HG02870 (cell line): ENCODE results near the gene ZCCHC14.

Source experiments
- ATAC-seq: cut with Tn5 transposase; IDR thresholded peaks from one replicate; pipeline ENCODE4 v1.9.1; 2021; ENCODE audit warnings: mild to moderate bottlenecking, moderate library complexity; ENCODE audit not compliant: unreplicated experiment

Gene ZCCHC14

DNA sequence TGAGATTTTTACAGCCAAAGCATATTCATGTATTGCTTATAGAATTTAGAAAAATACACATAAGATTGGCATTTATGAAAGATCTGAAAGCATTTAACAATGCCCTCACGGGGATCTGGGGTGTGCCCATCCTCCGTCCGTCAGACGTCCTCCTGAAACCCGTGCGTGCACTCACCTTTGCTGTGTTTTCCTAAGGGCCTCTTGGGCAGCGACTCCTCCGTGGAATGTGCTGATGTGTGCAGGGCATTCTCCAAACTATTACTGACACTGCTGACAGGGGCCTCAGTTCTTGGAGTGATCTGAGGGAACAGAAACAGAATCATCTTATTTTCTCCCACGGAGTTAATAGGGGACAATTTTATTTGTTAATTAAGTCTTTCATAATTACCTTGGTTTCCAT is 33.0 kb downstream of the ZCCHC14 start:
- ATAC-seq = no peak

DNA sequence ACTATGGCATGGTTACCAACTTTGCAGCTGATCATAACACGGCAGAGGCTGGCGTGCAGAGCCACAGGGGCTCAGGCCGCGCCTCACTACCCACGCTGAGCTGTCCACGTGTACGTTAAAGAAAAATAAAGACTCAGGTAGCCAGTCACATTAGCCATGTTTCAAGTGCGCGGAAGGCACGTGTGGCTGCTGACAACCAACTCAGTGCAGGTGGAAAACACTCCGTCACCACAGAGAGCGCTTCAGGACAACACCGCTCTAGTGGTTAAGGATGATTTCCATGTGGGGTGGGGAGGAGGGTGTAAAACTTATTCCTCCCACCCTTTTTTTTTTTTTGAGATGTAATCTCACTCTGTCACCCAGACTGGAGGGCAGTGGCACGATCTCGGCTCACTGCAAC is 33.8 kb downstream of the ZCCHC14 start:
- ATAC-seq = no peak

DNA sequence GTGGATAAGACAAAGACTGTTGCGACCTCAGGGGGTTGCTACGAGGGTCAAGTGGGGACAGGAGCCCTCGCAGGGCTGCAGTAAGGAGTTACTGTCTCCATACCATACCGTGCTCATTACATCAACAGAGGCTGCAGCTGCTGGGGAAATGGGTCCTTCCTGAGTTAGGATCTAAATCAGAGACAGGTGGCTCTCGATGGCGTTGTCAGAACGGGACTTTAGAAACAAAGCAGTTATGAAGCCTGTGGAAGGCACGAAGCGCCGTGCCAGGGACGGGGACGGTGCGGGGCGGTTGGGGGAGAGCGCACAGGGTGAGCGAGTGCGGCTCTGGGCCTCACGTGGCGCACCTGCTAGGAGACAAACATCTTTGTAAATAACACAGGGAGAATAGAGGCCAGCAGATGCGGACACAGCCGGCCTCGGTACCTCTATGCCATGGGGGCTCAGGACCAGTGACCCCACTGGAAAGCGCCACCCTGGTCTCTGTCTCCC is 34.4 kb downstream of the ZCCHC14 start:
- no peak for ATAC-seq

DNA sequence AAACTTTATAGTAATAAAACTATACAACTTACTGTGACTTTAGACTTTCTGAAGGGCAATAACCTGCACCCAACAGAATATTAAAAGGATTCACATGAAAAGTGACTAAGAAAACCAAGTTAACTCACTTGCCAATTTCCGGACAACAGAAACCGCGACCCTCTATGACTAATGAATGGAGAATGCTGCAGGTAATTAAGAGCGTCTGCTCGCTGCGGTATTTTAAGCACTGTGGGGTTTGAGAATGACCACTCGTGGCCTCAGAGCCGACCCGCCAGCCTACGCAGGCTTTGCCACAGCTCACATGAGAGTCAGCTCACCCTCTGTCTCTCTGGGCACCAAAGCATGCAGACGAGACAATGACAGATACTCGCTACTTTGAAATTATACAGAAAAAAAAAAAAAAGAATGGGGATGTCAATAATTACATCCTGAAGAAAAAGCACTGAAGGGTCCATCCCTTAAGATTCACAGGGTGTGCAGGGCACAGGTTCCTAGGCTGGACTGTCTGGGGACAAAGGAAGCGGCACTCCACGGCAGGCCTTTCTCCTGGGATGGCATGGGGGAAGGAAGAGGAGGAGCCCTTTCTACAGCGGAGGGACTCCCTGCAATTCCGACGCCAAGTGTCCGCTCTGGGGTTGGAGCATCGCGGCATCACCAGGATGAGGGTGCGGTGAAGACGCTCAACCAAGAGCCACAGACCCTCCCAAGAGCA is 35.0 kb downstream of the ZCCHC14 start:
- no peak for ATAC-seq

DNA sequence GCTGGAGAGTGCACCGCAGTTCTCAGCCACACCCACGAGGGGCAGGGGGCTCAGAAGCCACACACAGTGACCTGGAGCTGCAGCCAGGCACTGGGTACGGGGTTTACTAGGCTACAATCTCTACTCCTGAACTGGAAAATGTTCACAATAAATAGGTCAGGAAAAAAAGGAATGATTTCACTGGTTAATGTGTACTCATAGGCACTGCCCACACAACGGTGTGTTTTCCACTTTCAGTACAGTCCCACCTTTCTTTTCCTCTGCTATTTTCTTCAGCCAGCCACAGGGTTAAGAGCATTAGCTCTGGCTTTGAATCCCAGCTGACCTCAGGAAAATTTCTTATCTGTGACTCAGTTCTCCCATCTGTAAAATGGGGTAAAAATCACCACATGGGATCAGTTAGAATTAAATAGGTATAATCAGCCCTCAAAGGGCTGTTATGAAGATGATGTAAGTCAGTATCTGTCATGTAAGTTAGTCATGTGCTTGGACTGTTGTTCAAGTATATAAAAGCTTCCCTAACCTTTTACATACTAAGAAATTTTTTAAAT is 35.7 kb downstream of the ZCCHC14 start:
- no peak for ATAC-seq

DNA sequence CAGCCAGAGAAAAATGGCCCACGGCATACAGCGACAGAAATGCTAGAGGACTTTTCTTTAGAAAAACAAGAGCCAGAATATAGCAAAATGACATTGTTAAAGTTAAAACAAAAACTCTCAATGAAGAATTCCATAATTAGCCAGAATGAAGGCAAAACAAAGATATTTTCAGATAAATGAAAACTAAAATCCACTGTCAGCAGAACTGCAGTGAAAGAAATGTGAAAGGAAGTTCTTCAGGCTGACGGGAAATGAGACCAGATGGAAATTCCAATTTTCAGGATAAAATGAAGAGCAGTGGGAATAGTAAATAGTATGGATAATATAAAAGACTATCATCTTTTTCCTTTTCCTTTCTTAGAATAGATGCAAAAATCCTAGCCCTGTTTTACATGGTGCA is 38.4 kb downstream of the ZCCHC14 start:
- no peak for ATAC-seq

DNA sequence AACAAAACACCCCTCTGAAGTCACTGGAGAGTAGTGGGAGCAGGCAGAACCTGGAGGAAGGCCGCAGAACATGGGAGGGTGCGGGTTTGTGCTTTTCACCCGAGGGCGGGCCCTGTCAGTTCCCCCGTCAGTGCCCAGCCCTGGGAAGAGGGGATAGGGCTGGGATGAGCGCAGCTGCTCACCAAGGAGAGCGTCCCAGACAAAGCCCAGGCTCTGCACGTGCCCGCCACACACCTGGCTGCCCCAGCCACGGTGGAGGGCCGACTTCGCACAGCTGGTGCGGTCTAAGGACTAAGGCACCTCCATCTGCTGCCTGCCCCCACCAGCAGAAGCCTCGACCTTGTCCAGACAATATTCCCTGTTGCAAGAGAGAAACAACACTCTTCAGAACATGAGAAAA is 39.5 kb downstream of the ZCCHC14 start:
- ATAC-seq = no peak

DNA sequence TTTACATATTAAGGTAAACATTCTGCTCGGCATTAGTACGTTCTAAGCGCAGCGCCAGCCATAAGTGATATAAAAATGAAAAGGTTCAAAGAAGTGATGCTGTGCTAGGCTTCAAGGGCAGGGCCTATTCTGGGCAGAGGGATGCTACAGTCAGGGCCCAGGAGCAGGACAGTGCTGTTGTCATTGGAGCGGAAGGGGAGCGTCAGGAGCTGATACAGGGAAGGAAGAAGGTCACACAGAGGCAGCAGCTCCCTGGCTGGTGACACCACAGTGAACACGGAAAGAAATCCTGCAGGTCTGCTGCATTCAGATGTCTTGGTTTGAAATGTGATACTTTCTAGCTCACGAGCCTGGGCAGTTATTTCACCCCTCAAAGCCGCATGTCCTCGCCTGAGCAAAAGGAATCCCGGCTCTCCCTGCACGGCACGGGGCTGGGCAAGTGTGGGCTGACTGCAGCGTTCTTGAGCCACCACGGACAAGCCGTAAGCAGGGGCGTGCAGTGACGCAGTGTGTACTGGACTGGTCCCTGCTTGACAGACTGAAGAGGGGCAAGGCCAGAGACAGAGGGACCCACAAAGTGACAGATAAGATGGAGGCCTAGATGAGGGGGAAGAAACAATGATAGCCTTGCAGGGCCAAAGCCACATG is 41.1 kb downstream of the ZCCHC14 start:
- ATAC-seq = no peak

DNA sequence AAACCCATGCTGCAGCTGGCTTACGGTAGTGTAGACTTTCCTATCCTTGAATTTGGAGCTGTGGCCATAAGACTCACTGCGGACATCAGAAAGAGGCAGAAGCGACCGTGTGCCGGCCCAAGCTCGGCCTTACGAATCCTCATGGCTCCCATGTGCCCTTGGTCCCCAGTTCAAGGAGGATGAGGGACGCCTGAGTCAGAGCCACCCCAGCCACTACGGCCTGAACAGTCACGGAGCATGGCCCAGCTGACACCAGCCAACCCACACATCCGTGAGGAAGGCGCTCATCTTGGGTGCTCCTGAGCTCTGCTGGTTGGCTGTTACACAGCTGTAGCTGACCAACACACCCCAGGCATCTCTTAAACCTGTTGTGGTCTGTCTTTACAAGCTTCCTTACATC is 44.0 kb downstream of the ZCCHC14 start:
- no peak for ATAC-seq

DNA sequence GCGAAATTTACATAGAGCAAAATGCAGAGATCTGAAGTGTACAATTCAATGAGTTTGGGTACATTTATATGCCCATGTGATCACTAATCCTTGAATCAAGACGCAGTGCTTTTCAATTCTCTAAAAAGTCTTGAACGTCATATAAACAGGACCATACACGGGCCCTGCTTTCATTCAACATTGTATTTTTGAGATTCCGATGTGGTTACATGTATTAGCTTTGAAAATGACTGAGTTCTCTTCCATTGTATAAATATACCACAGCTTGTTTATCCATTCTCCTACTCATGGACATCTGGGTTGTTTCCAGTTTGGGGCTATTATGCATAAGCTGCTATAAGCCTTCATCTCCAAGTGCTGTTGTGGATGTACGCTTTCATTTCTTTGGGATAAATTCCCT is 45.5 kb downstream of the ZCCHC14 start:
- no peak for ATAC-seq

DNA sequence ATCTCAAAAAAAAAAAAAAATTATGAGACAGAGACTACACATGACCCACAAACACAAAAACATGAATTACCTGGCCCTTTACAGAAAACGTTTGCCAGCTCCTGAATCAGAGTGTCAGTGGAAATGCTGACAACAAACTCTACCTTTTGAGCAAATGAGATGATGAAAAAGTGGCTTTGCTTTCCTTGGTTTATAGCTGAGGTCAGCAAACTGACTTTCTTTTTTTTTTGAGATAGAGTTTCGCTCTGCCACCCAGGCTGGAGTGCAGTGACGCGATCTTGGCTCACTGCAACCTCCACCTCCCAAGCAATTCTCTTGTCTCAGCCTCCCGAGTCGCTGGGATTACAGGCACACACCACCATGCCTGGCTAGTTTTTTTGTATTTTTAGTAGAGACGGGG is 46.3 kb downstream of the ZCCHC14 start:
- ATAC-seq = no peak

DNA sequence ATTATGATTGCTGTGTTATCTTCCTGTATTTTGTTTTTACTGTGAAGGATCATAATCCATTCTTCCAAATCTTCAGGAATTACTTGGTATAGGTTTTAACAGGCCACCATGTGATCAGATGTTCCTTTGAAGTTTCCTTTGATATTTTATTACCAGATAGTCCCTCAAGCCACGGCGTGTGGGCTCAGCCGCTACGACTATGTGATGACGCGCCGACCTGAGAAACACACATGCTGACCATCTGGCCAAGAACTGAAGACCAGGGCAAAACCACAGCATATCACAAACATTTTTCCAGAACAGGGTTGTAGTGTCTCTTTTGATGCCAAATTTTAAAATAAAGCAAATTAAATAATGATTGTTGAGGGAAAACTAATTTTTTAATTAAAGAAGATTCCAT is 47.3 kb downstream of the ZCCHC14 start:
- no peak for ATAC-seq

DNA sequence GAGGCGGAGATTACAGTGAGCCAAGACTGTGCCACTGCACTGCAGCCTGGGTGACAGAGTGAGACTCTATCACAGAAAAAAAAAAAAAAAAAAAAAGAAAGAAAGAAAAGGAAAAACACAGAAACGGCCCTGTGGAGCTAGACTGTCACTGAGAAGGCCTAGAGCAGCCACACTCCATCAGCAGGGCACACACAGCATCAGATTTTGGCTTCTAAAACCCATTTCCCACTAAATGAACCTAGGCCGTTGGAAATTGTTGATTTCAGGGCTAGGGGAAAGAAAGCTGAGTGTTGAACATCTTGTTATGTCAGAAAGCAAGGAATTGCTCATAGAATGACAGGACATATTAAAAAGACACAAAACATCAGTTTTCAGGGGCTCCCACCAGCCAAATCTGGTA is 48.9 kb downstream of the ZCCHC14 start:
- ATAC-seq = no peak

DNA sequence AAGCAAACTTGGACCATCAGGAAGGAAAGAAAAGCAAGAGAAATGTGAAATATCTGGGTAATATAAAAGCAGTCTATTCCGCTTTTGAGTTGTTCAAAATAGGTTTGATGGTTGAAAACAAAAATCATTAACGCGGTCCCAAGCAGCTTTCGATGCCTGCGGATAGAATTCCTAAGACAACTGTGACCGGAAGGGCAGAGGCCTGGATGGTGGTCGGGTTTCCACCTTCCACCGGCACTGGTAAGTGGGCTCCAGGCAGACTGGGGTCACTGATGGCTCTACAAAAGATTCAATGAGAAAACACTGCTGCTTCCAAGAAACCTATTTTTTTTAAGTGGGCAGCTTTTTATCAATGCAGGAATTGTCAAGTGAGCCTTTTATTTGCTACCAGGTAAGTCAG is 49.8 kb downstream of the ZCCHC14 start:
- ATAC-seq = no peak

DNA sequence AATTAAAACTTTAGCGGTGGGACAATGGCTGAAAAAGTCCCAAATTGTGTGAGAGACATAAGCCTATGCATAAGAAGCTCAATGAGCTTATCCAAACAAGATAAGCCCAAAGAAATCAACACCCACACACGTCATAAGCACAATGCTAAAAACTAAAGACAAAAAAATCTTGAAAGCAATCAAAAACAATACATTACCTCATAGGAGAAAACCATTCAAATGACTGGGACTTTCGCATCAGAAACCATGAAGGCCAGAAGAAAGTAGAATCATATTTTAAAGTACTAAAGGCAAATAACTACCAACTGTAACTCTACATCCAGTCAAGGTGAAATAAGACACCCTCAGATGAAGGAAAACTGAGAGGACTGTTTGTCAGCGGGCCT is 50.2 kb downstream of the ZCCHC14 start:
- ATAC-seq = no peak

DNA sequence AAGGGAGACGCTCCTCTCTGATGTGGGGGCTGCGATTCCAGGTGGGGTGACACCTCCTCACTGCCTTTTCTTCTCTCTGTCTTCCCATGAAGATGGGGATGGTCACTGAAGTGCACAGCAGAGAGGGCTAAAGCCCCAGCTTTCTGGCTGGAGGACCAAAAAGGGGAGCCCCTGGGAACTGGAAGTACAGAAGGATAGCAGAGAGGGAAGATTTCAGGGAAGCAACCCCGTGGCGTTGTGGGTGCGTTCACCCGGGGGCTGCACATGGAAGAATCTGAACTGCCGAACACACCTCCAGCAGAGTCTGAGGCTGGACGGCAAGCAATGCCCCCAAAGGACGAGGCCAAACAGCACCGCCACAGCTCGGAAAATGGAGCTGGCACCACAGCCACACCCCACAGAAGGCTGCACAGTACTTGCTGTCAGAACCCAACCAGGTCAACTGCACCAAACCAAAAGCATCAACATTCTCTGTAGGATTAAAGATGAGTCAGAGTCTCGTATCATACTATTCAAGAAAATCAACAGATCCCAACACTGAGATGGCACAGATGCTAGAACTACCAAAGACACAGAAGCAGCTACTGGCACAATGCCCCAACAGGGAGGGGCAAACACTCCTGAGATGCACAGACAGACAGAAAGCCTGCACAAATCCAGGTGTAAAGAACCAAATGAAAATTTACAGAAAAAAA is 50.8 kb downstream of the ZCCHC14 start:
- no peak for ATAC-seq

DNA sequence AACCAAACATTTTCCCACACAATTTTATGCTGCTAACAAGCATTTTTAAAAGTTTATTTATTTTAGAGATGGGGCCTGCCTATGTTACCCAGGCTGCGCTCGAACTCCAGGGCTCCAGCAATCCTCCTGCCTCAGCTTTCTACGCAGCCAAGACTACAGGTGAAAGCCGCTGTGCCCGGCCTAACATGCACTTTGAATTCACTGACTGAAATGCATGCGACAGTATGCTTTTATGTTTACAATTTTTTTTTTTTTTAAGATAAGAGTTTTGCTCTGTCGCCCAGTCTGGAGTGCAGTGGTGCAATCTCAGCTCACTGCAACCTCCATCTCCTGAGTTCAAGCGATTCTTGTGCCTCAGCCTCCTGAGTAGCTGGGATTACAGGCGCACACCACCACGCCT is 52.9 kb downstream of the ZCCHC14 start:
- no peak for ATAC-seq

DNA sequence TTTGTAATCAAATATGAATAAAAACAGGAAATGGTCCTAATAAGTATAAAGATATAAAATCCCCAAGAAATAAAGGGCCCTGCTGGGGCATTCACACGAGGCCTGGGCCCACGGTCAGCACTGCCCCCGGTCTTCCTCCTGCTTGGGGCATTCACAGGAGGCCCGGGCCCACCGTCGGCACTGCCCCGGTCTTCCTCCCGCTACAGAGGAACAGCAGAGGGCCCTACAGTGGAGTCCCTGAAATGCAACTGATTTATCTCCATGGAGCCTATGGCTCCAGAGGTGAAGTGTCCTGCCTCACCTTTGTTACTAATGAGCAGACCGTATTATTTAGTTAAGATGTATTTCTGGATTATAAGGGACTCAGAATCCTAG is 54.2 kb downstream of the ZCCHC14 start:
- no peak for ATAC-seq

DNA sequence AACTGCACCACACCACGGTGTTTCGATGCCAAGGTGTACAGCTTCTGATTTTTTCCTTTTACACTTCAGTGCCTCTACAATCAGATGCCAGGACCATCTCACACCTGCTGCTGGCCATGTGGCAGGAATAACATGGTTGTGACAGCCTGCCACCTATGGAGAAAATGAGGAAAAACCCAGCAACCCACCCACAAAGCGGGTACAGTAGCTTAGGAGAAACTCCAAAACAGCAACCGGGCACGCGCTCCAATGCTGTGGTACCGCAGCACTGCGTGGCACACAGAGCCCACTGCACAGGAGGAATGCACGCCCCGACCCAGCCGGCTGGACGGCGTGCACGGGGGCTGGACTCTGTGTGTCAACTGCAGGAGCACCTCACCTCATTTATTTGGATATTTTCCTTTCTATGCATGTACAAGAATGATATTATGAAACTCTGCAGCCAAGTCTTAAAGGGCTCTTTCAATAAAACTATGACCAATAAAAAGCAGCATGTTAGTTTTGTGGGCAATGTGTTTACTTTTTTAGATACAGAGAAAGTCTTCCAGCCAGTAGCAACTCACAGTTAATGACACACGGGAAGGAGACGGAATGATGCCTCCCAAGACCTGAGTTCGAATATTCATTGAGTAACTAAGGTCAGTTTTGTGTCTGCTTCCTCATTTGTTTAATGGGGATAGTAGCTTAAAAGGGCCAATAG is 54.8 kb downstream of the ZCCHC14 start:
- no peak for ATAC-seq

DNA sequence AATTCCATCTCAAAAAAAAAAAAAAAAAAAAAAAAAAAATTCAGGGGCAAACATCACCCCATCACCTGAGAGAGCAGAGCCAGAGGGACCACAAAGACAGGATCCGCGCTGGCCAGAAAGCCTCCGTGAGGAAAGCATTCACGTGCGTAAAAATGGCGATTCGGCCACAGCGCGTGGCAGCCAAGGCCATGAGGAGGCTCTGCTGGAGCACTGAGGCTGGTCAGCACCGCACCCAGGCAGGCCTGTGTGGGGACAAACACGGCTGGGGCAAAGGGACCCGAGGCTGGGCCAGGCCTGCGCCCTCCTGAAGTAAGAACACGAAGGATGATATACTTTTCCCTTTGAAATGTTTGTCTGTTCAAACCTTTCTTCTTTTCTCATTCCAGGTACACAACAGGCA is 55.5 kb downstream of the ZCCHC14 start:
- ATAC-seq = no peak
